ENCODE data around the gene EFCAB12.

GRCh38 chr3:129475863-129476262 is 47.4 kb upstream of the EFCAB12 start:
- TF ChIP-seq EZH2phosphoT487 (IDR thresholded peaks at IDR 0.05; ENCODE audit: low read depth, severe bottlenecking, unreplicated experiment) (no peak), EZH2 (IDR thresholded peaks at IDR 0.05; ENCODE audit: borderline replicate concordance) (no peak), CTCF (IDR thresholded peaks at IDR 0.05; ENCODE audit: poor library complexity) (no peak)
